ENCODE measurements around the gene MIDN.

Gene MIDN

DNA sequence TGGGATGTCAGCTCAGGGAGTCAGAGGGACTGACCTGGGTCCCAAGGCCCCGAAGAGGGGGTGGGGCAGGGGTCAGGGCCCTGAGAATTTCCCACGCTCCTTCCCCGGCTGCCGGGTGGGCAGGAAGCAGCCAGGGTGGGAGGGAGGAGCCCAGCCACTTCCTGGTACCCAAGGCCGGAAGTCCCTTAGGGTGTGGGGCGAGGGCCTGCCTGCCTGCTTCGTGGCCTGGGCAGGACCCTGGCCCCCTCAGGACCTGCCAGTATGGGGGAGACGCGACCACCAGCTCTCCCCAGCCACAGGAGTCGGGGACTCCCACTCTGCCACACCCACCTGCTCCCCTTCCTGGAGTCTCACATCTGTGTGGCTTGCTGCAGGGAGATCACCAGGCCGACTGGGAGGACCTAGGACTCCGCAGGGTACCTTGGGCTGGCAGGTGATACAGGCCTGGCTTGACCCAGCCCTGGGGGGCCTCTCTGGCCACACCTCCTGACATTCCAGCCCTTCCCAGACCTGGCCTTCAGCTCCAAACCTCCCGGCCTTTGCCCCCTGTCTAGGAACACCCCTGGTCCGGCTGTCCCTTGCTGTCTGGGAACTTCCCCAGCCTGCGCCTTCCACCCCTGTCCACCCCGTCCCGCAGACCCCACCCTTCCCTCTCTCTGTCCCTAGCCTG lies 11.0 kb downstream of the MIDN start:
- peaks cover 19% of the 10 kb centered on the region for H3K79me2 ChIP-seq (ENCODE audit: control insufficient read depth, insufficient read depth, low read length)
- no peak overlapping the region for H3K4me3 ChIP-seq (ENCODE audit: low read length)
- no peak overlapping the region for H4K8ac ChIP-seq (ENCODE audit: low read depth, low read length)
- H3K27me3 ChIP-seq (ENCODE audit: insufficient read depth, low read length, poor library complexity), result no peaks in the 10 kb centered on the region
- H3K4me2 ChIP-seq (ENCODE audit: low read length), result no peak overlapping the region
- H2BK120ac ChIP-seq (ENCODE audit: low read depth, low read length), result no peak overlapping the region
- no CpG with 5 or more reads among the region's 17 CpGs for WGBS (ENCODE audit: extremely low coverage, insufficient coverage, low lambda C conversion rate)
- no peak overlapping the region for H3K56ac ChIP-seq (ENCODE audit: low read length)
- H3K9ac ChIP-seq (ENCODE audit: low read length), result peak overlapping the region; percentile 19
- no peak overlapping the region for H2AK5ac ChIP-seq (ENCODE audit: low read length)
- peaks cover 4% of the 10 kb centered on the region for H3K4me1 ChIP-seq (ENCODE audit: control insufficient read depth, low read depth, low read length)
- no peak overlapping the region for H2BK5ac ChIP-seq (ENCODE audit: low read length)
- H3K18ac ChIP-seq (ENCODE audit: low read length), result no peak overlapping the region
- H3K4ac ChIP-seq (ENCODE audit: low read depth, low read length), result no peak overlapping the region
- DNase-seq, result peak; percentile 90
- H3K79me1 ChIP-seq (ENCODE audit: low read length), result peaks cover 13% of the 10 kb centered on the region
- H3K36me3 ChIP-seq (ENCODE audit: control insufficient read depth, insufficient read depth, low read length), result peaks cover 12% of the 10 kb centered on the region
- no peak overlapping the region for H2BK15ac ChIP-seq (replicated peaks; ENCODE audit: low read depth)
- peak overlapping the region; percentile 50 for H3K27ac ChIP-seq (ENCODE audit: low read depth, low read length)
- H4K5ac ChIP-seq (ENCODE audit: low read length), result no peak overlapping the region
- no peak overlapping the region for H3K23ac ChIP-seq (ENCODE audit: low read length)

DNA sequence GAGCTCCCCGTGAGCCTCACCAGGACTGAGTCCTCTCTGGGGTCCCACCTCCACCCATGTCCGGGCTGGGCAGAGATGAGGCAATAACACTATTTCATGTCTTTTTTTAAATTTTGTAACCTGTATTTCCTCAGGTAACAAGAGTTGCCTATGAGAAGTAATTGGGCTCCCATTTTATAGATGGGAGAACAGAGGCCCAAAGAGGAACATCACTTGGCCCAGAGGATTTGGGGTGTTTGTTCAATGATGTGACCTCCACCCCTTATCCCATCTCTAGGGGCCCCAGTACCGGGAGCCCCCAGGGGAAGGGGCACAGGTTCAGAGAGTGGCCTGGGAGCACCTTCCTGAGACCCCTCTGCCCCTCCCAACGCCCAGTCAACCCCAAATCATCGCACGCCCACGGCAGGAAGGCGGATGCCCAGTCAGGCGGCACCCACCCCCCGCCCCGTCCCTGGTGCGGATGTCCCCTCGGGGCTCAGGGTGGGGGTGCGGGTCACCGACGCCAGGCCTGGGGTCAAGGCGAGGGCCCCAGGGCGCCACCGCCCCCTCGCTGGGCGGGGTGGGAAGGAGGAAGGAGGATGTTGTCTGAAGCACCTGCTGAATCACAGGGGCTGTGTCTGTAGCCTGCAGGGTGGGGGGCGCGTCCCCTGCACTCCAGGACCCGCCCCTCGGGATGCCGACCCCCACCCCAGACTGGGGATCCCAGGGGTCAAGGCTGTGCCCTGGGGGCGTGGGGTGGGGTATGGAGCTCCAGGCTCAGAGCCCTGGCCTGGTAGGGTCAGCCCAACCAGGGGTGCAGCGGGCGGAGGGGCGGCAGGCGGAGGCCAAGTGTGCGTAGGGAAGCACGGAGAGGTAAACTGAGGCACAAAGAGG lies 11.7 kb downstream of the MIDN start:
- whole genome bisulfite sequencing (ENCODE audit: extremely low coverage, insufficient coverage, low lambda C conversion rate), result no CpG with 5 or more reads among the region's 33 CpGs

DNA sequence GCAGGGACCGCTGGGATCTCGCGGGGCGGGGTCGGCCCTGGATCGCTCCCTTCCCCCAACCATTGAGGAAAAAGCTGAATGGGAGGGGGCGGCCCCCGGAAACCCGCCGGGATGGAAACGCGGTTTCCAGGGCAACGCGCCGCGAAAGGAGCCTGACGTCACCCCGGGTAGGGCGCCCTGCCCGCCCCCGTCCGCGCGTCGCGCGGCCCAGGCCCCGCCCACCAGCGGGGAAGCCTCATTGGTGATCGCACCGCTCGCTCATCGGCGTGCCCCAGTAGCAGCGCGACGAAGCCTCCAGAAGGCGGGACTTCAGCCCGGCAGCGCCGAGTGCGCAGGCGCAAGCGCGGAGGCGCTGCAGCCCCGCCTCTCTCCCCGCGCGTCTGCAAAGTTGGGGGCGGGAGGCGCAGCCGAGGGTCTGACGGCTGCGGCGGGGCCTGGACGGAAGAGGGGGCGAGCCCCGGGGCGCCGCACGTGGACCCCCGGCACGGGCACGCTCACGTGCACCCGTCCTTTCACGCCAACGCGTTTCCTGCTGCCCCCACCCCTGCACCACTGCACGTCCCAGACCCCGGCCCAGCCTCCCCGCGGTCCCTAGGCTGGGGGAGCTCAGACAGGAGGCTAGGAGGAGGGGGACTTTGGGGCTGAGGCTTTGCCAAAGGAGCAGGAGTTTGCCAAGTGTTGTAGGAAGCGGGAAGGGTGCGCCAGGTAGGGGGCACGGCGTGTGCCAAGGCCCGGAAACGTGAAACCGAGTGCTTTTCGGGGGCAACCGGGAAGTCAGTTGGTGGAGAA lies 12.6 kb downstream of the MIDN start:
- no peaks in the 10 kb centered on the region for H3K79me1 ChIP-seq (ENCODE audit: low read length)
- peak overlapping the region; percentile 52 for H3K18ac ChIP-seq (ENCODE audit: low read length)
- peak overlapping the region; percentile 23 for H2BK5ac ChIP-seq (ENCODE audit: low read length)
- H3K4me1 ChIP-seq (ENCODE audit: control insufficient read depth, low read depth, low read length), result peaks cover 9% of the 10 kb centered on the region
- H4K5ac ChIP-seq (ENCODE audit: low read length), result no peak overlapping the region
- H2BK120ac ChIP-seq (ENCODE audit: low read depth, low read length), result no peak overlapping the region
- no peak overlapping the region for H3K4ac ChIP-seq (ENCODE audit: low read depth, low read length)
- no peak overlapping the region for H4K8ac ChIP-seq (ENCODE audit: low read depth, low read length)
- H3K36me3 ChIP-seq (ENCODE audit: control insufficient read depth, insufficient read depth, low read length), result peaks cover 4% of the 10 kb centered on the region
- H2AK5ac ChIP-seq (ENCODE audit: low read length), result no peak overlapping the region
- H3K27me3 ChIP-seq (ENCODE audit: insufficient read depth, low read length, poor library complexity), result no peaks in the 10 kb centered on the region
- peak overlapping the region; percentile 52 for H3K4me3 ChIP-seq (ENCODE audit: low read length)
- peaks cover 4% of the 10 kb centered on the region for H3K79me2 ChIP-seq (ENCODE audit: control insufficient read depth, insufficient read depth, low read length)
- H2BK15ac ChIP-seq (replicated peaks; ENCODE audit: low read depth), result no peak overlapping the region
- H3K4me2 ChIP-seq (ENCODE audit: low read length), result peak overlapping the region; percentile 95
- peak overlapping the region; percentile 76 for H3K9ac ChIP-seq (ENCODE audit: low read length)
- peak; percentile 97 for DNase-seq
- H3K56ac ChIP-seq (ENCODE audit: low read length), result peak overlapping the region; percentile 86
- no CpG with 5 or more reads among the region's 83 CpGs for WGBS (ENCODE audit: extremely low coverage, insufficient coverage, low lambda C conversion rate)
- H3K27ac ChIP-seq (ENCODE audit: low read depth, low read length), result peak overlapping the region; percentile 37
- H3K23ac ChIP-seq (ENCODE audit: low read length), result no peak overlapping the region

More for the DNA sequence above, 11.7 kb downstream of the MIDN start:
- H3K4ac ChIP-seq (ENCODE audit: low read depth, low read length), result peak overlapping the region; percentile 50
- H3K56ac ChIP-seq (ENCODE audit: low read length), result peak overlapping the region; percentile 82
- H4K8ac ChIP-seq (ENCODE audit: low read depth, low read length), result no peak overlapping the region
- peaks cover 7% of the 10 kb centered on the region for H3K4me1 ChIP-seq (ENCODE audit: control insufficient read depth, low read depth, low read length)
- H3K79me2 ChIP-seq (ENCODE audit: control insufficient read depth, insufficient read depth, low read length), result peaks cover 11% of the 10 kb centered on the region
- H3K23ac ChIP-seq (ENCODE audit: low read length), result no peak overlapping the region
- peaks cover 6% of the 10 kb centered on the region for H3K79me1 ChIP-seq (ENCODE audit: low read length)
- peak overlapping the region; percentile 17 for H2BK120ac ChIP-seq (ENCODE audit: low read depth, low read length)
- H3K18ac ChIP-seq (ENCODE audit: low read length), result peak overlapping the region; percentile 52
- no peaks in the 10 kb centered on the region for H3K27me3 ChIP-seq (ENCODE audit: insufficient read depth, low read length, poor library complexity)
- H3K4me3 ChIP-seq (ENCODE audit: low read length), result no peak overlapping the region
- H2AK5ac ChIP-seq (ENCODE audit: low read length), result no peak overlapping the region
- H2BK15ac ChIP-seq (replicated peaks; ENCODE audit: low read depth), result no peak overlapping the region
- peaks cover 6% of the 10 kb centered on the region for H3K36me3 ChIP-seq (ENCODE audit: control insufficient read depth, insufficient read depth, low read length)
- H3K9ac ChIP-seq (ENCODE audit: low read length), result peak overlapping the region; percentile 25
- H4K5ac ChIP-seq (ENCODE audit: low read length), result no peak overlapping the region
- H2BK5ac ChIP-seq (ENCODE audit: low read length), result no peak overlapping the region
- H3K4me2 ChIP-seq (ENCODE audit: low read length), result peak overlapping the region; percentile 21
- peak; percentile 67 for DNase-seq
- H3K27ac ChIP-seq (ENCODE audit: low read depth, low read length), result peak overlapping the region; percentile 48

GRCh38 chr19:1261538-1261797 lies 13.1 kb downstream of the MIDN start:
- Histone ChIP-seq H3K27ac (ENCODE audit: low read depth, low read length) (no peak overlapping the region), H2BK120ac (ENCODE audit: low read depth, low read length) (no peak overlapping the region), H3K9ac (ENCODE audit: low read length) (peak overlapping the region; percentile 76), H3K4me2 (ENCODE audit: low read length) (peak overlapping the region; percentile 95), H3K56ac (ENCODE audit: low read length) (peak overlapping the region; percentile 86), H3K79me1 (ENCODE audit: low read length) (no peaks in the 10 kb centered on the region), H2BK15ac (replicated peaks; ENCODE audit: low read depth) (no peak overlapping the region), H4K5ac (ENCODE audit: low read length) (no peak overlapping the region), H3K27me3 (ENCODE audit: insufficient read depth, low read length, poor library complexity) (no peaks in the 10 kb centered on the region), H4K8ac (ENCODE audit: low read depth, low read length) (no peak overlapping the region), H2AK5ac (ENCODE audit: low read length) (no peak overlapping the region), H3K23ac (ENCODE audit: low read length) (no peak overlapping the region), H3K79me2 (ENCODE audit: control insufficient read depth, insufficient read depth, low read length) (peaks cover 3% of the 10 kb centered on the region), H2BK5ac (ENCODE audit: low read length) (no peak overlapping the region), H3K36me3 (ENCODE audit: control insufficient read depth, insufficient read depth, low read length) (peaks cover 3% of the 10 kb centered on the region), H3K18ac (ENCODE audit: low read length) (peak overlapping the region; percentile 44), H3K4me1 (ENCODE audit: control insufficient read depth, low read depth, low read length) (peaks cover 11% of the 10 kb centered on the region), H3K4me3 (ENCODE audit: low read length) (peak overlapping the region; percentile 52), H3K4ac (ENCODE audit: low read depth, low read length) (peak overlapping the region; percentile 4)
- WGBS (ENCODE audit: extremely low coverage, insufficient coverage, low lambda C conversion rate), result no CpG with 5 or more reads among the region's 14 CpGs
- DNase-seq, result peak; percentile 67

DNA sequence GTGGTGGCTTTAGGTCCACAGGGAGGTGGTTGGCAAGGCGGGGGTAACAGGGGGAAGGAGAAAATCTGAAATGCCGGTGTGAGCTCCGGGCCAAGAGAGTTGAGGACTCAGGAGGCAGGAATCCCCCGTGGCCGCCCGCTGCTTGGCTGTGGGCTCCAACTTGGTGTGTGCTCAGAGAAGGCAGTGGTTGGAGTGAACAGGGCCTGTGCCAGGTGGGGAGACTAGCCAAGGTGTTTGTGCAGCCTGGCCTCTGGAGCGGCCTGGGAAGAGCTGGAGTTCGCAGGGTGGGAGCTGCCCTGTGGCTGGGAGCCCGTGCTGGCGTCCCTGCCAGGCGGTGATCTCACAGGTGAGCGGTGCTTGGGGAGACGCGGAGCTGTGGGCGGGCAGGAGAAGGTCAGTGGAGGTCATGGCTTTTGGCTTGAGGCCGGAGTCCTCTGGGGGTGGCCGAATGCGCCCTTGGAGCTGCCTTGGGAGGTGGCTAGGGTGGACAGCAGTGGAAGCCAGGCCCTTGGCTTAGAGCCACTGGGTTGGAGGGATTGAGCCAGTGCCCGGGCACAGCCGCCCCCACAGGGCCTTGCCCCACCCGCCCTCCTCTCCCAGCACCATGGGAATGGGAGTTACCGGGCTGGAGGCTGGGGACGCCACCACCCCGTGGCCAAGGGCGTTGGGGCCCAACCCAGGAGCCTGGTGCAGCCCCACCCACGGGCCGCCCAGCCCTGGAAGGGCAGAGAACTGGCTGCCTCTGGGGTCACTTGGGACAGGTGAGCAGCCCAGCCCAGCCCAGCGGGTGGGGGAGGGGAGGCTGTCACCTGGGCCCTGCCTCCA lies 13.6 kb downstream of the MIDN start:
- Histone ChIP-seq H4K8ac (ENCODE audit: low read depth, low read length) (no peak overlapping the region), H3K79me1 (ENCODE audit: low read length) (no peaks in the 10 kb centered on the region), H2BK15ac (replicated peaks; ENCODE audit: low read depth) (no peak overlapping the region), H3K36me3 (ENCODE audit: control insufficient read depth, insufficient read depth, low read length) (no peaks in the 10 kb centered on the region), H3K4me1 (ENCODE audit: control insufficient read depth, low read depth, low read length) (peaks cover 11% of the 10 kb centered on the region), H2AK5ac (ENCODE audit: low read length) (no peak overlapping the region), H3K4ac (ENCODE audit: low read depth, low read length) (peak overlapping the region; percentile 4), H4K5ac (ENCODE audit: low read length) (no peak overlapping the region), H3K27me3 (ENCODE audit: insufficient read depth, low read length, poor library complexity) (no peaks in the 10 kb centered on the region), H3K79me2 (ENCODE audit: control insufficient read depth, insufficient read depth, low read length) (no peaks in the 10 kb centered on the region), H3K18ac (ENCODE audit: low read length) (peak overlapping the region; percentile 44), H3K56ac (ENCODE audit: low read length) (peak overlapping the region; percentile 86), H3K9ac (ENCODE audit: low read length) (peak overlapping the region; percentile 76), H2BK120ac (ENCODE audit: low read depth, low read length) (no peak overlapping the region), H2BK5ac (ENCODE audit: low read length) (no peak overlapping the region), H3K4me2 (ENCODE audit: low read length) (peak overlapping the region; percentile 95), H3K23ac (ENCODE audit: low read length) (no peak overlapping the region), H3K4me3 (ENCODE audit: low read length) (peak overlapping the region; percentile 52), H3K27ac (ENCODE audit: low read depth, low read length) (peak overlapping the region; percentile 24)
- no peak for DNase-seq
- WGBS (ENCODE audit: extremely low coverage, insufficient coverage, low lambda C conversion rate), result no CpG with 5 or more reads among the region's 28 CpGs

Data from mesendoderm (in vitro differentiated cells).